Suppressor macrophage (primary cell): ENCODE measurements around the gene SPINT2.

Source experiments
- DNase-seq, 4 experiments: peaks; one replicate each; pipeline ENCODE4 v3.0.0-alpha.2; 2020 to 2022

Gene SPINT2

GRCh38 chr19:38267761-38268483, 3.5 kb downstream of the SPINT2 start:
- no peak for DNase-seq

GRCh38 chr19:38268539-38268938, 4.2 kb downstream of the SPINT2 start:
- no peak for DNase-seq

GRCh38 chr19:38270587-38271167, 6.3 kb downstream of the SPINT2 start:
- DNase-seq: no peak

GRCh38 chr19:38273499-38273898, 9.1 kb downstream of the SPINT2 start:
- no peak for DNase-seq

GRCh38 chr19:38274739-38275138, 10.4 kb downstream of the SPINT2 start:
- DNase-seq: peak in 3 of 4 experiments; percentile 16 to 33 (median 31)

- DNase-seq: no peak
Measured at GRCh38 chr19:38276942-38277517, 12.7 kb downstream of the SPINT2 start.

- no peak for DNase-seq
Measured at GRCh38 chr19:38277549-38277948, 13.2 kb downstream of the SPINT2 start.

GRCh38 chr19:38277969-38278680, 13.8 kb downstream of the SPINT2 start:
- DNase-seq: no peak

- no peak for DNase-seq
Measured at GRCh38 chr19:38278751-38279150, 14.4 kb downstream of the SPINT2 start.

GRCh38 chr19:38280030-38280921, 15.9 kb downstream of the SPINT2 start:
- no peak for DNase-seq

- DNase-seq: no peak
Measured at GRCh38 chr19:38281811-38282566, 17.6 kb downstream of the SPINT2 start.

GRCh38 chr19:38283271-38283670, 18.9 kb downstream of the SPINT2 start:
- peak; percentile 46 to 75 (median 60) for DNase-seq

- peak; percentile 79 to 90 (median 88) for DNase-seq
Measured at GRCh38 chr19:38284422-38284821, 20.0 kb downstream of the SPINT2 start.

GRCh38 chr19:38285567-38285966, 21.2 kb downstream of the SPINT2 start:
- no peak for DNase-seq

- peak; percentile 83 to 94 (median 89) for DNase-seq
Measured at GRCh38 chr19:38287604-38288003, 23.2 kb downstream of the SPINT2 start.

GRCh38 chr19:38288123-38288855, 23.9 kb downstream of the SPINT2 start:
- DNase-seq: peak in 1 of 4 experiments; percentile 18

- DNase-seq: no peak
Measured at GRCh38 chr19:38289955-38290354, 25.6 kb downstream of the SPINT2 start.

GRCh38 chr19:38290631-38291147, 26.3 kb downstream of the SPINT2 start:
- peak in 3 of 4 experiments; percentile 25 to 51 (median 38) for DNase-seq

GRCh38 chr19:38291855-38292254, 27.5 kb downstream of the SPINT2 start:
- no peak for DNase-seq

- no peak for DNase-seq
Measured at GRCh38 chr19:38293281-38293680, 28.9 kb downstream of the SPINT2 start.
